ENCODE data around the gene COG8. TPM values are rescaled to one million over a fixed set of nuclear protein-coding genes. Genes with fewer than 3 reads are reported as not detected.
A peak's percentile ranks its signal among the peaks of the same experiment; 100 is the strongest.

COG8 gene
- total and polyA plus RNA-seq, 9 of the 15 experiments (the other 6 are each of a cell fraction or from before 2014, with no cell fraction given), result 3.7 to 42.6 (median 30.1) TPM

DNA sequence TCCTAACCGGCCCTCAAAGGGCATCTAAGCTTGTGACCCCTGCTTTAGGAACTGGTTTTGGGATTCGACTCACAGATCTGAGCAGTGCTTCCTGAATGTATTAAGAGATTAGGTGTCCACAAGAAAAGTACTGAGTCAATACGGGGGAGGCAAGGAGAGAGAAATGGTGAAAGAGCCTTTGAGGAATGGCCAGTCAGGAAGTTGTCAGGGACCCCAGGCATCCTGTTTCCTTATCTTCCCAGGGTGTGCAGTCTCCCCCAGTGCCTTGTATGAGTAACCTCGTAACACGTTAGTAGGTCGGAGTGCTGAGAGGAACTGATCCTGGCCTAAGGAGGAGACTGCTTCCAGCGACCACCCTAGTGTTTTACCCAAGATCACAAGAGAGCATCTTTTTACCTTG is 28.6 kb upstream of the COG8 start (continued):
- TF ChIP-seq, protein P1, sequence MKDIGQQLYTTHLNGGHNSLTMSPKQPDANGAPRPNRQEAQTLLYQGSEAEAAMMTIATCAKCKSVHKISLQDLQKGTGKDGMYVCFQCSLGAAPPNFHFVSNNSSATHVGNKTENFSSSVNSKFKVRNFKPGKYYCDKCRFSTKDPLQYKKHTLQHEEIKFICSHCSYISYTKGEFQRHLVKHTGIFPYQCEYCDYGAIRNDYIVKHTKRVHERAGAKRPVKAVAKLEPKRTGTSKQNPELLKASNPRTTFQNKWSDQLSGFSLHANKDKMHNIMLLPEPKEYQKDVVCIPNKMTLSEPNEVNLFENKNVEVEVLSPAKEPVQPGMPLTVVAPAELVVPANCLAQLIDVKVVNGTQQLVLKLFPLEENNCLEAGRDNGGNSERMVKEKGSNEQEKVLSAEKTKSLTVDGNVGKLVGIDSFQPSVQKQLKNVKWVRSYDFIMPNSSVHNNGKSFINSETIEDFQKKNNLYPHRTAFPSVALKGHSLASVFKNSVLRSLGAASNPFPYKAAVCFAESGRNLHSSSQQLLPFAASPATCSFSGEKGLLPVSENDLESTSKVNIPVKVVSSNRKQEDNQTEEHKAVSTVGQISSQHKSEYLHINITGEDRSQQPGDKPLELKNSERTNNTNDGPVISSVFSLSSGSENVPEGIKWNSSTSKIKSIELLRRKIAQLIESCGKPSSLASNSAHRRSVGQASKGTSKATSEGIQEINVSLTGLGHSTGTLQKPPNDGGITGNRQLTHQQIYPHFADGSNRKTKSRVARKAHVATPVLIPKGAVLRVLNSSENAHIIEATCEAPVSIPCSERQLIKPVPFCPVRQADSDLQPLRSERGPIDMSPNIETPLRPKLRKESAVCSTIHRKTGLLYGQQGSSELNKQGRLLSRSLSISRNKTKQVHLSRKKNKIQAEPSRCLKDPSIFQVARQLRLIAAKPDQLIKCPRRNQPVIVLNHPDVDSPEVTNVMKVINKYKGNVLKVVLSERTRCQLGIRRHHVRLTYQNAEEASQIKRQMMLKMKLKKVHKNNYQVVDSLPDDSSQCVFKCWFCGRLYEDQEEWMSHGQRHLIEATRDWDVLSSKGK (CRISPR knock-in tag; IDR thresholded peaks at IDR 0.05), result no peak
- no peak for TF ChIP-seq CSDE1 (IDR thresholded peaks at IDR 0.05)
- no peak for TF ChIP-seq POLR2AphosphoS2 (IDR thresholded peaks at IDR 0.05; ENCODE audit: low read length)
- no peak for TF ChIP-seq PRMT5 (CRISPR knock-in tag; IDR thresholded peaks at IDR 0.05)
- TF ChIP-seq, protein P2, sequence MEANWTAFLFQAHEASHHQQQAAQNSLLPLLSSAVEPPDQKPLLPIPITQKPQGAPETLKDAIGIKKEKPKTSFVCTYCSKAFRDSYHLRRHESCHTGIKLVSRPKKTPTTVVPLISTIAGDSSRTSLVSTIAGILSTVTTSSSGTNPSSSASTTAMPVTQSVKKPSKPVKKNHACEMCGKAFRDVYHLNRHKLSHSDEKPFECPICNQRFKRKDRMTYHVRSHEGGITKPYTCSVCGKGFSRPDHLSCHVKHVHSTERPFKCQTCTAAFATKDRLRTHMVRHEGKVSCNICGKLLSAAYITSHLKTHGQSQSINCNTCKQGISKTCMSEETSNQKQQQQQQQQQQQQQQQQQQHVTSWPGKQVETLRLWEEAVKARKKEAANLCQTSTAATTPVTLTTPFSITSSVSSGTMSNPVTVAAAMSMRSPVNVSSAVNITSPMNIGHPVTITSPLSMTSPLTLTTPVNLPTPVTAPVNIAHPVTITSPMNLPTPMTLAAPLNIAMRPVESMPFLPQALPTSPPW (CRISPR knock-in tag; IDR thresholded peaks at IDR 0.05), result no peak
- peak; percentile 63; the same call in 1 of the 2 replicates for TF ChIP-seq EP300 (IDR thresholded peaks at IDR 0.05; ENCODE audit: low read length)
- TF ChIP-seq FOXA3 (CRISPR knock-in tag; conservative IDR thresholded peaks at IDR 0.05 in 1 of 2, IDR thresholded peaks at IDR 0.05 in 1 of 2), result peak; percentile 72 to 90
- peak; percentile 29; the same call in 1 of the 2 replicates for TF ChIP-seq JUND (IDR thresholded peaks at IDR 0.05; ENCODE audit: borderline replicate concordance, low read depth, low read length)
- TF ChIP-seq JUND (tag; IDR thresholded peaks at IDR 0.05; ENCODE audit: borderline replicate concordance, low read depth, low read length), result peak; percentile 32; the same call in 1 of the 3 replicates
- TF ChIP-seq, protein P3, sequence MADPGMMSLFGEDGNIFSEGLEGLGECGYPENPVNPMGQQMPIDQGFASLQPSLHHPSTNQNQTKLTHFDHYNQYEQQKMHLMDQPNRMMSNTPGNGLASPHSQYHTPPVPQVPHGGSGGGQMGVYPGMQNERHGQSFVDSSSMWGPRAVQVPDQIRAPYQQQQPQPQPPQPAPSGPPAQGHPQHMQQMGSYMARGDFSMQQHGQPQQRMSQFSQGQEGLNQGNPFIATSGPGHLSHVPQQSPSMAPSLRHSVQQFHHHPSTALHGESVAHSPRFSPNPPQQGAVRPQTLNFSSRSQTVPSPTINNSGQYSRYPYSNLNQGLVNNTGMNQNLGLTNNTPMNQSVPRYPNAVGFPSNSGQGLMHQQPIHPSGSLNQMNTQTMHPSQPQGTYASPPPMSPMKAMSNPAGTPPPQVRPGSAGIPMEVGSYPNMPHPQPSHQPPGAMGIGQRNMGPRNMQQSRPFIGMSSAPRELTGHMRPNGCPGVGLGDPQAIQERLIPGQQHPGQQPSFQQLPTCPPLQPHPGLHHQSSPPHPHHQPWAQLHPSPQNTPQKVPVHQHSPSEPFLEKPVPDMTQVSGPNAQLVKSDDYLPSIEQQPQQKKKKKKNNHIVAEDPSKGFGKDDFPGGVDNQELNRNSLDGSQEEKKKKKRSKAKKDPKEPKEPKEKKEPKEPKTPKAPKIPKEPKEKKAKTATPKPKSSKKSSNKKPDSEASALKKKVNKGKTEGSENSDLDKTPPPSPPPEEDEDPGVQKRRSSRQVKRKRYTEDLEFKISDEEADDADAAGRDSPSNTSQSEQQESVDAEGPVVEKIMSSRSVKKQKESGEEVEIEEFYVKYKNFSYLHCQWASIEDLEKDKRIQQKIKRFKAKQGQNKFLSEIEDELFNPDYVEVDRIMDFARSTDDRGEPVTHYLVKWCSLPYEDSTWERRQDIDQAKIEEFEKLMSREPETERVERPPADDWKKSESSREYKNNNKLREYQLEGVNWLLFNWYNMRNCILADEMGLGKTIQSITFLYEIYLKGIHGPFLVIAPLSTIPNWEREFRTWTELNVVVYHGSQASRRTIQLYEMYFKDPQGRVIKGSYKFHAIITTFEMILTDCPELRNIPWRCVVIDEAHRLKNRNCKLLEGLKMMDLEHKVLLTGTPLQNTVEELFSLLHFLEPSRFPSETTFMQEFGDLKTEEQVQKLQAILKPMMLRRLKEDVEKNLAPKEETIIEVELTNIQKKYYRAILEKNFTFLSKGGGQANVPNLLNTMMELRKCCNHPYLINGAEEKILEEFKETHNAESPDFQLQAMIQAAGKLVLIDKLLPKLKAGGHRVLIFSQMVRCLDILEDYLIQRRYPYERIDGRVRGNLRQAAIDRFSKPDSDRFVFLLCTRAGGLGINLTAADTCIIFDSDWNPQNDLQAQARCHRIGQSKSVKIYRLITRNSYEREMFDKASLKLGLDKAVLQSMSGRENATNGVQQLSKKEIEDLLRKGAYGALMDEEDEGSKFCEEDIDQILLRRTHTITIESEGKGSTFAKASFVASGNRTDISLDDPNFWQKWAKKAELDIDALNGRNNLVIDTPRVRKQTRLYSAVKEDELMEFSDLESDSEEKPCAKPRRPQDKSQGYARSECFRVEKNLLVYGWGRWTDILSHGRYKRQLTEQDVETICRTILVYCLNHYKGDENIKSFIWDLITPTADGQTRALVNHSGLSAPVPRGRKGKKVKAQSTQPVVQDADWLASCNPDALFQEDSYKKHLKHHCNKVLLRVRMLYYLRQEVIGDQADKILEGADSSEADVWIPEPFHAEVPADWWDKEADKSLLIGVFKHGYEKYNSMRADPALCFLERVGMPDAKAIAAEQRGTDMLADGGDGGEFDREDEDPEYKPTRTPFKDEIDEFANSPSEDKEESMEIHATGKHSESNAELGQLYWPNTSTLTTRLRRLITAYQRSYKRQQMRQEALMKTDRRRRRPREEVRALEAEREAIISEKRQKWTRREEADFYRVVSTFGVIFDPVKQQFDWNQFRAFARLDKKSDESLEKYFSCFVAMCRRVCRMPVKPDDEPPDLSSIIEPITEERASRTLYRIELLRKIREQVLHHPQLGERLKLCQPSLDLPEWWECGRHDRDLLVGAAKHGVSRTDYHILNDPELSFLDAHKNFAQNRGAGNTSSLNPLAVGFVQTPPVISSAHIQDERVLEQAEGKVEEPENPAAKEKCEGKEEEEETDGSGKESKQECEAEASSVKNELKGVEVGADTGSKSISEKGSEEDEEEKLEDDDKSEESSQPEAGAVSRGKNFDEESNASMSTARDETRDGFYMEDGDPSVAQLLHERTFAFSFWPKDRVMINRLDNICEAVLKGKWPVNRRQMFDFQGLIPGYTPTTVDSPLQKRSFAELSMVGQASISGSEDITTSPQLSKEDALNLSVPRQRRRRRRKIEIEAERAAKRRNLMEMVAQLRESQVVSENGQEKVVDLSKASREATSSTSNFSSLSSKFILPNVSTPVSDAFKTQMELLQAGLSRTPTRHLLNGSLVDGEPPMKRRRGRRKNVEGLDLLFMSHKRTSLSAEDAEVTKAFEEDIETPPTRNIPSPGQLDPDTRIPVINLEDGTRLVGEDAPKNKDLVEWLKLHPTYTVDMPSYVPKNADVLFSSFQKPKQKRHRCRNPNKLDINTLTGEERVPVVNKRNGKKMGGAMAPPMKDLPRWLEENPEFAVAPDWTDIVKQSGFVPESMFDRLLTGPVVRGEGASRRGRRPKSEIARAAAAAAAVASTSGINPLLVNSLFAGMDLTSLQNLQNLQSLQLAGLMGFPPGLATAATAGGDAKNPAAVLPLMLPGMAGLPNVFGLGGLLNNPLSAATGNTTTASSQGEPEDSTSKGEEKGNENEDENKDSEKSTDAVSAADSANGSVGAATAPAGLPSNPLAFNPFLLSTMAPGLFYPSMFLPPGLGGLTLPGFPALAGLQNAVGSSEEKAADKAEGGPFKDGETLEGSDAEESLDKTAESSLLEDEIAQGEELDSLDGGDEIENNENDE (IDR thresholded peaks at IDR 0.05; ENCODE audit: low read depth, low read length), result no peak
- no peak for TF ChIP-seq RBFOX2 (IDR thresholded peaks at IDR 0.05; ENCODE audit: low read depth, low read length)

All from K562 (cell line).